HG03558 (cell line): ENCODE data around the gene NTRK1.
"Not testable (repeated sequence)": the region's sequence is repeated elsewhere in the genome, so short reads cannot be mapped to it uniquely, and the experiment has no call there.

Experiments used
- ATAC-seq: cut with Tn5 transposase; IDR thresholded peaks from one replicate; pipeline ENCODE4 v1.9.1; 2021; ENCODE audit warnings: moderate number of reproducible peaks; ENCODE audit not compliant: unreplicated experiment; ENCODE audit errors: extremely low read depth

The NTRK1 gene

GRCh38 chr1:156908955-156909354 is 48.3 kb downstream of the NTRK1 start:
- ATAC-seq, result no peak

- ATAC-seq, result no peak
These were observed 49.0 kb downstream of the NTRK1 start for GRCh38 chr1:156909671-156910070.

- ATAC-seq, result no peak
These were observed 49.7 kb downstream of the NTRK1 start for GRCh38 chr1:156910309-156910782.

- ATAC-seq, result no peak
These were observed 51.1 kb downstream of the NTRK1 start for GRCh38 chr1:156911577-156912298.

- no peak for ATAC-seq
These were observed 51.6 kb downstream of the NTRK1 start for GRCh38 chr1:156912310-156912709.

- no peak for ATAC-seq
These were observed 52.5 kb downstream of the NTRK1 start for GRCh38 chr1:156912861-156913808.

GRCh38 chr1:156913809-156914387 is 53.2 kb downstream of the NTRK1 start:
- no peak for ATAC-seq

- no peak for ATAC-seq
These were observed 53.8 kb downstream of the NTRK1 start for GRCh38 chr1:156914440-156914856.

GRCh38 chr1:156920233-156921052 is 59.8 kb downstream of the NTRK1 start, which contains the start of gene LRRC71:
TSS of gene LRRC71 (plus strand) at chr1:156920632. CDS start at chr1:156920804, 172 bp downstream.
- no peak for ATAC-seq

GRCh38 chr1:156921053-156921529 is 60.4 kb downstream of the NTRK1 start:
- no peak for ATAC-seq

- no peak for ATAC-seq
These were observed 62.5 kb downstream of the NTRK1 start for GRCh38 chr1:156922986-156923669.

- ATAC-seq, result no peak
These were observed 63.2 kb downstream of the NTRK1 start for GRCh38 chr1:156923670-156924477.

GRCh38 chr1:156924478-156925153 is 64.0 kb downstream of the NTRK1 start:
- ATAC-seq, result no peak

- no peak for ATAC-seq
These were observed 64.7 kb downstream of the NTRK1 start for GRCh38 chr1:156925154-156926010.

- ATAC-seq, result no peak
These were observed 65.5 kb downstream of the NTRK1 start for GRCh38 chr1:156926175-156926574.

- not testable (repeated sequence) for ATAC-seq
These were observed 66.0 kb downstream of the NTRK1 start for GRCh38 chr1:156926695-156927094.
